ENCODE results near the gene UGT1A4. TPM values are rescaled to one million over a fixed set of nuclear protein-coding genes. Genes with fewer than 3 reads are reported as not detected.

The UGT1A4 gene
- total RNA-seq = not detected in 2 replicates

GRCh38 chr2:233718552-233718951 lies at the start of gene UGT1A4:
UGT1A4 (plus strand) TSS chr2:233718736; CDS start chr2:233718821, 85 bp downstream.

DNA sequence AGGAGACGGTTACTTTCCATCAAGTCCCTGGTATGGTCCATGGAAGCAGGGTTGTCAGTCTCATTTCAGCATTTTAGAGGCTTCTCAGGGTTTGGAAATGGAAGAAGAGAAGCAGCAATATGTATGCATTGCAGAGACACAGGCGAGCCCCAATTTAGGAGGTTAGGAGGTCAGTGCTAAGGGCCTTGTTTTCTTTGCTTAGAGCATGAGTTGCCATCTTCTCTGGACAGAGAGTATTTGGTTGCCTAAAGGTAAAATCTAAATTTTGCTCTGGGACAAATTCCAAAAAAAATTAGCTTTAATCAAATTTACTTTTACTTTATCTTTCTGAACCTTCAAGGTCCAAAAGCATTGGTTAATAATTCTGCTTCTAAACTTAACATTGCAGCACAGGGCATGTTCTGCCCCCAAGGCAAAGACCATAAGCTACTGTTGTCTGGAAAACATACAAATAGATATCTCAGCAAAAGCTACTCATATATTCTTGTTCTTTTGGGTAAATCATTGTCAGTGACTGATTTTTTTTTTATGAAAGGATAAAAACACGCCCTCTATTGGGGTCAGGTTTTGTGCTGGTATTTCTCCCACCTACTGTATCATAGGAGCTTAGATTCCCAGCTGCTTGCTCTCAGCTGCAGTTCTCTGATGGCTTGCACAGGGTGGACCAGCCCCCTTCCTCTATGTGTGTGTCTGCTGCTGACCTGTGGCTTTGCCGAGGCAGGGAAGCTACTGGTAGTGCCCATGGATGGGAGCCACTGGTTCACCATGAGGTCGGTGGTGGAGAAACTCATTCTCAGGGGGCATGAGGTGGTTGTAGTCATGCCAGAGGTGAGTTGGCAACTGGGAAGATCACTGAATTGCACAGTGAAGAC lies 47.0 kb upstream of the UGT1A4 start, which contains the start of gene UGT1A9:
TSS of gene UGT1A9 (plus strand) at position 609 of the 872 bp plus-strand sequence. CDS start at position 646, 37 bp downstream.

DNA sequence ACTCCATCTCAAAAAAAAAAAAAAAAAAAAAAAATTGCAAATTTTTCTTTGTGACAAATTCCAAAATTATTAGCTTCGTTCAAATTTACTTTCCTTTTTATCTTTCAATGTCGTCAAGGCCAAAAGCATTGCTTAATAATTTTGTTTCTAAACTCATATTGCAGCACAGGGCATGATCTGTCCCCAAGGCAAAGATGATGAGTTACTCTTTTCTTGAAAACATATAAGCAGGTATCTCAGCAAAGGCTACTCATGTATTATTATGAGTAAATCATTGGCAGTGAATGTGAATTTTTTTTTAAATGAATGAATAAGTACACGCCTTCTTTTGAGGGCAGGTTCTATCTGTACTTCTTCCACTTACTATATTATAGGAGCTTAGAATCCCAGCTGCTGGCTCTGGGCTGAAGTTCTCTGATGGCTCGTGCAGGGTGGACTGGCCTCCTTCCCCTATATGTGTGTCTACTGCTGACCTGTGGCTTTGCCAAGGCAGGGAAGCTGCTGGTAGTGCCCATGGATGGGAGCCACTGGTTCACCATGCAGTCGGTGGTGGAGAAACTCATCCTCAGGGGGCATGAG lies 36.9 kb upstream of the UGT1A4 start, which contains the start of gene UGT1A7:
TSS of gene UGT1A7 (plus strand) at position 381 of the 579 bp plus-strand sequence. CDS start at position 418, 37 bp downstream.

DNA sequence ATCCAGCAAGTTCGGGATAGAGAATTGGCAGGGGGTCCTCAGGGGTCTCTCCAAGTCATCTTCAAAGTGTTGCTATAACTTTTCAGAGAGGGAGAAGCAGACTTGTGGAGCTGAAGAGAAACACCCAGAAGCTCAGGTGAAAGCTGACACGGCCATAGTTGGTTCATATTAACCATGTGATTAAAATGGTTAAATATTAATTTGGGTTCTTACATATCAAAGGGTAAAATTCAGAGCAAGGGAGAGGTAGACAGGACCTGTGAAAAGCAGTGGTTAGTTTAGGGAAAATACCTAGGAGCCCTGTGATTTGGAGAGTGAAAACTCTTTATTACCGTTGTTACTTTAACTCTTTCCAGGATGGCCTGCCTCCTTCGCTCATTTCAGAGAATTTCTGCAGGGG lies 25.9 kb upstream of the UGT1A4 start, which contains the start of gene UGT1A6:
TSS of gene UGT1A6 (plus strand) at position 243 of the 400 bp plus-strand sequence. CDS start at position 358, 115 bp downstream.

DNA sequence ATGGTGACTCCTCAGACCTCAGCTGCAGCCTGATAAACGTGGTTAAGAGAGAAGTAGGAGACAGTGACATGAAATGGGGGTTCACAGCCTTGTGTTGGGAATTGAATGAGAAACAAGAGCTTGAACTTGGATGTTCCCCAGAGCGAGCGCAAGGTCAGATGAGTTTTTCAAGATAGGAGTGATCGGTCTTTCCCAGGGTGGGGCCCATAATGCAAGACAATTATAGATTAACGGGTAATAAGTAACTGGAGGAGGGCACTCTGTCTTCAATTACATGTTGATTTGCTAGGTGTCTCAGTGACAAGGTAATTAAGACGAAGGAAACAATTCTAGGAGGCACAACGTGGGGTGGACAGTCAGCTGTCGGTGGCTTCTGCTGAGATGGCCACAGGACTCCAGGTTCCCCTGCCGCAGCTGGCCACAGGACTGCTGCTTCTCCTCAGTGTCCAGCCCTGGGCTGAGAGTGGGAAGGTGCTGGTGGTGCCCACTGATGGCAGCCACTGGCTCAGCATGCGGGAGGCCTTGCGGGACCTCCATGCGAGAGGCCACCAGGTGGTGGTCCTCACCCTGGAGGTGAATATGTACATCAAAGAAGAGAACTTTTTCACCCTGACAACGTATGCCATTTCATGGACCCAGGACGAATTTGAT lies 5.8 kb upstream of the UGT1A4 start, which contains the start of gene UGT1A5:
TSS of gene UGT1A5 (plus strand) at position 297 of the 651 bp plus-strand sequence. CDS start at position 382, 85 bp downstream.

GRCh38 chr2:233728723-233729301 lies 10.3 kb downstream of the UGT1A4 start, which contains the start of gene UGT1A3:
UGT1A3 (plus strand) TSS chr2:233729042; CDS start chr2:233729127, 85 bp downstream.

GRCh38 chr2:233760043-233760442 lies 41.5 kb downstream of the UGT1A4 start, which contains the start of gene UGT1A1:
UGT1A1 (plus strand) TSS chr2:233760270; CDS start chr2:233760288, 18 bp downstream.

DNA sequence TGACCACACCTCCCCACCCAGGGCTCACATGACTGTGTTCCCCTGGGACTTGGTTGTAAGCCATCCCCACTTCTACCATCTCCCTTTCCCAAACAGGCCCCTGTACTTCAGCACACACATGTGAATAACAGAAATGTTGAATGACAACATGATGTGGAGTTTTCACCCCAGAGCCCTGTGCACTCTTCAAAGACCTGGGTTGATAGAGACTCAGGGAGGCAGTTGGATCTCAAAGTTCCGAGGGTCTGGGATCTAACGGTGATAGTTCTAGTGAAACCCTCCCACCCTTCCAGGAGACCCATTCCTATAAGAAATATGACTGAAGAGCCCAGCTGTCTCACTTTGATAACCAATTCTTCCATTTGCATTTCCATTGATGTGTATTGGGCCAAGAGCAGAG lies 59.5 kb downstream of the UGT1A4 start, which contains the start of gene MROH2A:
TSS of gene MROH2A (plus strand) at position 301 of the 400 bp plus-strand sequence. CDS start 1,029 bp downstream, outside the sequence.

Other genes with a start within 250 kb of the UGT1A4 start
- gene USP40, start 152.0 kb upstream of the UGT1A4 start, total RNA-seq = 44.2 and 54.6 TPM in 2 replicates
- not detected in 2 replicates for gene UGT1A8, start 101.1 kb upstream of the UGT1A4 start, total RNA-seq
- gene UGT1A10, start 82.3 kb upstream of the UGT1A4 start, total RNA-seq = not detected in 2 replicates
- gene UGT1A9, start 46.8 kb upstream of the UGT1A4 start, total RNA-seq = not detected in 2 replicates
- not detected in 2 replicates for gene UGT1A7, start 36.8 kb upstream of the UGT1A4 start, total RNA-seq
- gene UGT1A6, start 25.8 kb upstream of the UGT1A4 start, total RNA-seq = not detected in 2 replicates
- not detected in 2 replicates for gene UGT1A5, start 5.8 kb upstream of the UGT1A4 start, total RNA-seq
- gene UGT1A3, start 10.3 kb downstream of the UGT1A4 start, total RNA-seq = not detected in 2 replicates
- not detected in 2 replicates for gene UGT1A1, start 41.5 kb downstream of the UGT1A4 start, total RNA-seq
- not detected in 2 replicates for gene MROH2A, start 59.6 kb downstream of the UGT1A4 start, total RNA-seq
- 1.5 and 9.4 TPM in 2 replicates for gene HJURP, start 135.8 kb downstream of the UGT1A4 start, total RNA-seq
- gene TRPM8, start 198.6 kb downstream of the UGT1A4 start, total RNA-seq = not detected in 2 replicates